ENCODE measurements around the gene PPP4R3C. TPM values are rescaled to one million over a fixed set of nuclear protein-coding genes. Genes with fewer than 3 reads are reported as not detected.

PPP4R3C gene
- total and polyA plus RNA-seq, 2 of the 13 experiments (the other 11 are each of a cell fraction or from before 2014, with no cell fraction given), result not detected

DNA sequence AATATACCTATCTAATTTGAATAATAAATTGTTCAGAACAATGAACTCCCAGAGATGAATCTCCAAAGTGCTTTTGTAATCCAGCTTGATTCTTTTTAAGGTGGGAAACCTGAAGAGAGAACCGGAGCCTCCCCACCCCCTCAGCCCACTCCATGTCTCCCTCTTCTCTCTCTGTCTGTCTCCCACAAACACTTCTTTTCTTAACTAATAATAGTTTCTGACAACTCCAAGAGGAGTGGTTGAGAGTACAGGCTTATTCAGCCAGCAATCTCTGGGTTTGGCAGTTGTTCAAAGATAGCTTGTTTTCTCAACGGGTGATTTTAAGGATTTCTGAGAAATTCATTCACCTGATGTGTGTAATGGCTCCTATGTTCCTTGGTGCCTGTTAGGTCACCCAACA lies 23.4 kb downstream of the PPP4R3C start (continued):
- TF ChIP-seq JDP2 (CRISPR knock-in tag; IDR thresholded peaks at IDR 0.05; ENCODE audit: borderline replicate concordance) (no peak), ZBTB3 (CRISPR knock-in tag; IDR thresholded peaks at IDR 0.05; ENCODE audit: borderline replicate concordance, low read depth) (no peak), ISX (CRISPR knock-in tag; conservative IDR thresholded peaks at IDR 0.05) (no peak), MEIS2 (CRISPR knock-in tag; IDR thresholded peaks at IDR 0.05) (no peak), ZNF225 (CRISPR knock-in tag; IDR thresholded peaks at IDR 0.05) (no peak)
- TF ChIP-seq, protein P1, sequence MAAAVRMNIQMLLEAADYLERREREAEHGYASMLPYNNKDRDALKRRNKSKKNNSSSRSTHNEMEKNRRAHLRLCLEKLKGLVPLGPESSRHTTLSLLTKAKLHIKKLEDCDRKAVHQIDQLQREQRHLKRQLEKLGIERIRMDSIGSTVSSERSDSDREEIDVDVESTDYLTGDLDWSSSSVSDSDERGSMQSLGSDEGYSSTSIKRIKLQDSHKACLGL (CRISPR knock-in tag; IDR thresholded peaks at IDR 0.05), result no peak

DNA sequence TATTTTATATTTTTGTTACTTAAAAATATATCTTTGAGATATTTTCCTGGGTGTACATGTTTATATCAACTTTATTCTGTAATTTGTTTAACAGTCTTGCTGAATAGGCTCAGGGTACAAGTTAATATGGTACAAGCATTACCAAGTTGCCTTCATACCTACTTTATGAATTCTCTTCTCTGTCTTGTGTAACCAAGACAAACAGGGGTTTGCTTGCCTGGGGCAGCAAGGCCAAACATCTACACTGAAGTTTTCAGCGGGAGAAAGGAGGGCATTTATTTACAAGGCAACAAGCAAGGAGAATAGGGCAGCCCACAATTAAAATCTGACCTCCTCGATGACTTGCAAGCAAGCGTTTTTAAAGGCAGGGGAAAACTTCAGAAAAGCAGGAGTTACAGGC lies 24.2 kb downstream of the PPP4R3C start:
- no TSS peak for BruUV-seq (replicated peaks)
- ATAC-seq, result peak; percentile 67
- TF ChIP-seq ZNF296 (CRISPR knock-in tag; conservative IDR thresholded peaks at IDR 0.05) (no peak), FOXA3 (CRISPR knock-in tag; IDR thresholded peaks at IDR 0.05) (peak; percentile 48; the same call in 1 of the 2 replicates), TBX2 (CRISPR knock-in tag; IDR thresholded peaks at IDR 0.05; ENCODE audit: borderline replicate concordance) (no peak), FOXP1 (IDR thresholded peaks at IDR 0.05) (no peak), FOXP1 (CRISPR knock-in tag; IDR thresholded peaks at IDR 0.05) (peak; percentile 26; the same call in 1 of the 2 replicates), ZNF644 (CRISPR knock-in tag; IDR thresholded peaks at IDR 0.05; ENCODE audit: low read depth) (peak; percentile 60), DR1 (CRISPR knock-in tag; IDR thresholded peaks at IDR 0.05) (no peak), ISL2 (CRISPR knock-in tag; IDR thresholded peaks at IDR 0.05) (0 out of 2 replicates have a peak, but pooled peaks have one; percentile 27), FOXJ3 (CRISPR knock-in tag; IDR thresholded peaks at IDR 0.05; ENCODE audit: borderline replicate concordance) (peak; percentile 17; the same call in 1 of the 2 replicates)
- TF ChIP-seq, protein P2, sequence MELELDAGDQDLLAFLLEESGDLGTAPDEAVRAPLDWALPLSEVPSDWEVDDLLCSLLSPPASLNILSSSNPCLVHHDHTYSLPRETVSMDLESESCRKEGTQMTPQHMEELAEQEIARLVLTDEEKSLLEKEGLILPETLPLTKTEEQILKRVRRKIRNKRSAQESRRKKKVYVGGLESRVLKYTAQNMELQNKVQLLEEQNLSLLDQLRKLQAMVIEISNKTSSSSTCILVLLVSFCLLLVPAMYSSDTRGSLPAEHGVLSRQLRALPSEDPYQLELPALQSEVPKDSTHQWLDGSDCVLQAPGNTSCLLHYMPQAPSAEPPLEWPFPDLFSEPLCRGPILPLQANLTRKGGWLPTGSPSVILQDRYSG (CRISPR knock-in tag; IDR thresholded peaks at IDR 0.05), result no peak
- TF ChIP-seq, protein P3, sequence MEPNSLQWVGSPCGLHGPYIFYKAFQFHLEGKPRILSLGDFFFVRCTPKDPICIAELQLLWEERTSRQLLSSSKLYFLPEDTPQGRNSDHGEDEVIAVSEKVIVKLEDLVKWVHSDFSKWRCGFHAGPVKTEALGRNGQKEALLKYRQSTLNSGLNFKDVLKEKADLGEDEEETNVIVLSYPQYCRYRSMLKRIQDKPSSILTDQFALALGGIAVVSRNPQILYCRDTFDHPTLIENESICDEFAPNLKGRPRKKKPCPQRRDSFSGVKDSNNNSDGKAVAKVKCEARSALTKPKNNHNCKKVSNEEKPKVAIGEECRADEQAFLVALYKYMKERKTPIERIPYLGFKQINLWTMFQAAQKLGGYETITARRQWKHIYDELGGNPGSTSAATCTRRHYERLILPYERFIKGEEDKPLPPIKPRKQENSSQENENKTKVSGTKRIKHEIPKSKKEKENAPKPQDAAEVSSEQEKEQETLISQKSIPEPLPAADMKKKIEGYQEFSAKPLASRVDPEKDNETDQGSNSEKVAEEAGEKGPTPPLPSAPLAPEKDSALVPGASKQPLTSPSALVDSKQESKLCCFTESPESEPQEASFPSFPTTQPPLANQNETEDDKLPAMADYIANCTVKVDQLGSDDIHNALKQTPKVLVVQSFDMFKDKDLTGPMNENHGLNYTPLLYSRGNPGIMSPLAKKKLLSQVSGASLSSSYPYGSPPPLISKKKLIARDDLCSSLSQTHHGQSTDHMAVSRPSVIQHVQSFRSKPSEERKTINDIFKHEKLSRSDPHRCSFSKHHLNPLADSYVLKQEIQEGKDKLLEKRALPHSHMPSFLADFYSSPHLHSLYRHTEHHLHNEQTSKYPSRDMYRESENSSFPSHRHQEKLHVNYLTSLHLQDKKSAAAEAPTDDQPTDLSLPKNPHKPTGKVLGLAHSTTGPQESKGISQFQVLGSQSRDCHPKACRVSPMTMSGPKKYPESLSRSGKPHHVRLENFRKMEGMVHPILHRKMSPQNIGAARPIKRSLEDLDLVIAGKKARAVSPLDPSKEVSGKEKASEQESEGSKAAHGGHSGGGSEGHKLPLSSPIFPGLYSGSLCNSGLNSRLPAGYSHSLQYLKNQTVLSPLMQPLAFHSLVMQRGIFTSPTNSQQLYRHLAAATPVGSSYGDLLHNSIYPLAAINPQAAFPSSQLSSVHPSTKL (CRISPR knock-in tag; IDR thresholded peaks at IDR 0.05), result peak; percentile 44; the same call in 1 of the 2 replicates

More for the DNA sequence above, 24.2 kb downstream of the PPP4R3C start:
- Histone ChIP-seq H2AFZ (ENCODE audit: low read length) (peak overlapping the region; percentile 42), H4K20me1 (ENCODE audit: insufficient read depth, low read length) (no peaks in the 10 kb centered on the region), H3K4me2 (ENCODE audit: low read depth, low read length) (0 out of 2 replicates have a peak overlapping the region, but pooled peaks have one; percentile 12), H3K9me3 (ENCODE audit: low read length) (no peaks in the 10 kb centered on the region), H3K27ac (ENCODE audit: extremely low read length, insufficient read depth, low read length) (peak overlapping the region; percentile 40), H3K4me1 (ENCODE audit: insufficient read depth, low read length) (peaks cover 30% of the 10 kb centered on the region), H3K36me3 (replicated peaks in 1 of 2; ENCODE audit: control insufficient read depth in 1 of 2, insufficient read depth in 2 of 2, low read length in 2 of 2) (no peaks in the 10 kb centered on the region), H3K79me2 (ENCODE audit: insufficient read depth, low read length) (no peaks in the 10 kb centered on the region), H3K27me3 (ENCODE audit: control insufficient read depth in 1 of 2, insufficient read depth in 2 of 2, low read length in 2 of 2) (no peaks in the 10 kb centered on the region), H3K4me3 (replicated peaks in 1 of 3; ENCODE audit: insufficient read depth in 1 of 3, low read depth in 2 of 3, low read length in 3 of 3) (no peak overlapping the region), H3K9ac (ENCODE audit: insufficient read depth, low read depth, low read length) (no peak overlapping the region; the same call in 1 of the 2 replicates)
- WGBS (ENCODE audit: low lambda C conversion rate), result 9% methylated on average over 3 of the region's 3 CpGs
- intact Hi-C loops (cut with micrococcal nuclease; ENCODE audit: unreplicated experiment) (no loop called here), in situ Hi-C loops (cut with HindIII; ENCODE audit: extremely low pct_ligation_motif_present, low pct_unique_long_range_greater_than_20kb) (no loop called here)
- FAIRE-seq, result no peak
- peak; percentile 36 for DNase-seq (ENCODE audit: low spot score)
- CTCF ChIA-PET (ENCODE audit: low intra/inter-chr PET ratio, low total read pairs), result no interaction called here
- POLR2A ChIA-PET, result no interaction called here

Measured in HepG2 (cell line).